ENCODE measurements around the gene KYAT1. TPM values are rescaled to one million over a fixed set of nuclear protein-coding genes. Genes with fewer than 3 reads are reported as not detected.

The KYAT1 gene
- total and polyA plus RNA-seq, 2 donors from 2014 or later: 5.1 to 17.0 TPM

GRCh38 chr9:128906741-128907140, 25.0 kb upstream of the KYAT1 start:
- TF ChIP-seq CTCF (IDR thresholded peaks at IDR 0.05; ENCODE audit: borderline replicate concordance, extremely low read depth, insufficient read depth): no peak
- intact Hi-C loops (cut with DNase I): no loop called here
- H3K36me3 ChIP-seq (ENCODE audit: control insufficient read depth in 2 of 3, insufficient read depth in 3 of 3, low read length in 3 of 3): peaks cover 3 to 31% (median 23%) of the 10 kb centered on the region in 3 donors
- peaks cover 0 to 7% (median 0%) of the 10 kb centered on the region in 3 donors for H3K4me1 ChIP-seq (ENCODE audit: control insufficient read depth in 2 of 3, insufficient read depth in 2 of 3, low read depth in 1 of 3, low read length in 3 of 3)
- DNase-seq: no peak
- FAIRE-seq: no peak
- H3K9me3 ChIP-seq (ENCODE audit: control insufficient read depth in 2 of 3, insufficient read depth in 1 of 3, low read length in 3 of 3): no peaks in the 10 kb centered on the region
- no peaks in the 10 kb centered on the region for H3K27me3 ChIP-seq (ENCODE audit: control insufficient read depth, insufficient read depth, low read length)
- H3K4me3 ChIP-seq (ENCODE audit: low read length in 3 of 3): no peak overlapping the region
- no peak overlapping the region for H3K27ac ChIP-seq (ENCODE audit: low read depth in 2 of 2, low read length in 2 of 2)
- H3K9ac ChIP-seq (ENCODE audit: low read length in 3 of 3): no peak overlapping the region

GRCh38 chr9:128905964-128906363, 24.2 kb upstream of the KYAT1 start:
- TF ChIP-seq CTCF (IDR thresholded peaks at IDR 0.05; ENCODE audit: borderline replicate concordance, extremely low read depth, insufficient read depth): no peak
- Histone ChIP-seq H3K36me3 (ENCODE audit: control insufficient read depth in 2 of 3, insufficient read depth in 3 of 3, low read length in 3 of 3) (peaks cover 3 to 31% (median 23%) of the 10 kb centered on the region in 3 donors), H3K9me3 (ENCODE audit: control insufficient read depth in 2 of 3, insufficient read depth in 1 of 3, low read length in 3 of 3) (no peaks in the 10 kb centered on the region), H3K27ac (ENCODE audit: low read depth in 2 of 2, low read length in 2 of 2) (no peak overlapping the region), H3K4me1 (ENCODE audit: control insufficient read depth in 2 of 3, insufficient read depth in 2 of 3, low read depth in 1 of 3, low read length in 3 of 3) (peaks cover 0 to 4% (median 0%) of the 10 kb centered on the region in 3 donors), H3K9ac (ENCODE audit: low read length in 3 of 3) (no peak overlapping the region), H3K27me3 (ENCODE audit: control insufficient read depth, insufficient read depth, low read length) (no peaks in the 10 kb centered on the region), H3K4me3 (ENCODE audit: low read length in 3 of 3) (no peak overlapping the region)
- DNase-seq (no peak), FAIRE-seq (no peak)
- intact Hi-C loops (cut with DNase I): no loop called here

GRCh38 chr9:128903871-128904620, 22.3 kb upstream of the KYAT1 start:
- H3K27ac ChIP-seq (ENCODE audit: low read depth in 2 of 2, low read length in 2 of 2): no peak overlapping the region
- no peak overlapping the region for H3K9ac ChIP-seq (ENCODE audit: low read length in 3 of 3)
- H3K4me1 ChIP-seq (ENCODE audit: control insufficient read depth in 2 of 3, insufficient read depth in 2 of 3, low read depth in 1 of 3, low read length in 3 of 3): peaks cover 0 to 3% (median 0%) of the 10 kb centered on the region in 3 donors
- H3K4me3 ChIP-seq (ENCODE audit: low read length in 3 of 3): no peak overlapping the region
- DNase-seq (no peak), FAIRE-seq (no peak)
- intact Hi-C loops (cut with DNase I): no loop called here
- TF ChIP-seq CTCF (IDR thresholded peaks at IDR 0.05; ENCODE audit: borderline replicate concordance, extremely low read depth, insufficient read depth): no peak
- peaks cover 3 to 19% (median 17%) of the 10 kb centered on the region in 3 donors for H3K36me3 ChIP-seq (ENCODE audit: control insufficient read depth in 2 of 3, insufficient read depth in 3 of 3, low read length in 3 of 3)
- H3K27me3 ChIP-seq (ENCODE audit: control insufficient read depth, insufficient read depth, low read length): no peaks in the 10 kb centered on the region
- H3K9me3 ChIP-seq (ENCODE audit: control insufficient read depth in 2 of 3, insufficient read depth in 1 of 3, low read length in 3 of 3): no peaks in the 10 kb centered on the region
